Middle frontal gyrus (tissue), 1 donor: ENCODE measurements around the gene LCOR.
A peak's percentile ranks its signal among the peaks of the same experiment; 100 is the strongest.
"Not testable (repeated sequence)": the region's sequence is repeated elsewhere in the genome, so short reads cannot be mapped to it uniquely, and the experiment has no call there.

ENCODE experiments used
- DNase-seq: peaks from one replicate; pipeline ENCODE4 v3.0.0-alpha.2; 2015; ENCODE audit warnings: low spot score; ENCODE audit errors: extremely low spot score

The LCOR gene

GRCh38 chr10:96831867-96832720, at the start of gene LCOR:
LCOR (plus strand) TSS chr10:96832298; CDS start chr10:96949058, 116,760 bp downstream.
- DNase-seq = peak; percentile 63

GRCh38 chr10:96784253-96784652, 47.8 kb upstream of the LCOR start:
- no peak for DNase-seq

DNA sequence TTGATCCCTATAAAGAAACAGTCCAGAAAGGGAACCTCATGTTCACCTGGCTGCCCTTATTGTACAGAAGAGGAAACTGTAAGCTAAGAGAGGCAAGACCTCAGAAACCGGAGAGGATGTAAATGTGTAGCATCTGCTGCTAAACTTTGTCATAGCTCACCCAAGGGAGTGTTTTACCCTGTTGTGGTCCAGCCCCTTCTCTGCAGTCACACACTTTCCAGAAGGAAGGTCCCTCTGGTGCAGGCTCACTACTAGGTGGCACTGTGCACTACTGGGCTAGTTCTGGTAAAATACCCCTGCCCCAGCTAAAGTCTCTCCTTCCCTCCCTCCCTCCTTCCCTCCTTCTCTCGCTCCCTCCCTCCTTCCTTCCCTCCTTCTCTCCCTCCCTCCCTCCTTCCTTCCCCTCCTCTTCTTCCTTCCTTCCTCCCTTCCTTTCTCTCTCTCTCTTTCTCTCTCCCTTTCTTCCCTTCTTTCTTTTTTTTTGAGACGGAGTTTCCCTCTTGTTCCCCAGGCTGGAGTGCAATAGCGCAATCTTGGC, 42.5 kb upstream of the LCOR start:
- no peak for DNase-seq

DNA sequence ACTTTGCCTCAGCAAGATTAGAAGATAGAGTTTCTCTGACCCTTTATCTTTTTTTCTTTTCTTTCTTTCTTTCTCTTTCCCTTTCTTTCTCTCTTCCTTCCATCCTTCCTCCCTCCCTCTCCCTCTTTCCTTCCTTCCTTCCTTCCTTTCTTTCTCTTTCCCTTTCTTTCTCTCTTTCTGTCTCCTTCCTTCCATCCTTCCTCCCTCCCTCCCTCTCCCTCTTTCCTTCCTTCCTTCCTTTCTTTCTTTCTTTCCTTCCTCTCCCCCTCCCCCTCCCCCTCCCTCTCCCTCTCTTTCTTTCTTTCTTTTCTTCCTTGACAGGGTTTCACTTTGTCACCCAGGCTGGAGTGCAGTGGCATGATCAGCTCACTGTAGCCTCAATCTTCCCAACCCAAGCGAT, 40.2 kb upstream of the LCOR start:
- DNase-seq = no peak

GRCh38 chr10:96794836-96795733, 37.0 kb upstream of the LCOR start:
- no peak for DNase-seq

DNA sequence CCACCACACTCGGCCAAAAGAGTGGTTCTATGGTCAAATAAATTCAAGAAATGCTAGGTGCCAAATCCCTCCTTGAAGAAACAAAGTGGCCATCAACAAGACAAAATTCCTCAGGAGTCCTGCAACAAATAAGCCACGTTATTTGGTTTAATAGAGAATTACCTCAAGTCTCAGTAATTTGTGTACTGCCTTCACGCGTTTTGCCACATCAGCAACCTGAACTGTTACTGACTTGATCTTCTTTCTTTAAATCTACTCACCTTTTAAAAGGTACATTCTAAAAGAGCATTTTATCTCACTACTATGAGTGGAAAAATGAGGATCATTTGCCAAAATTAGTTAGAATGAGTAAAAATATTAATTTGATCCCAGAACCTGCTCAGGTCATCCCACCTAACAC, 34.6 kb upstream of the LCOR start:
- DNase-seq = no peak

DNA sequence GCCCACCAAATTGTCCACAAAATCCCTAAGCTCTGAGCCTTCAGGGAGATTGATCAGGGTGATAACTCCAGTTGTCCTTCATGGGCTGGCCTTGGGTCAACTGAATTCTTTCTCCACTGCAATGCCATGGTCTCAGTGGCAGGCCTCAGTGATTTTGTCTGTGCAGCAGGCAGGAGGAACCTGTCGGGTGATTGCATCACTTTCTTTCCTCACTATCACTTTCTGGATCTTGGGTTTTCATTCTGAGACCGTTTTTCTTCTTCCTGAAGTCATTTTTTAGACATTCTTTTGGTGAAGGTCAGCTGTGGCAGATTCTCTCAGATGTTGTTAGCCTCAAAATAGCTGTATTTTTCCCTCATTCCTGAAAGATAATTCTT, 28.8 kb upstream of the LCOR start:
- no peak for DNase-seq

DNA sequence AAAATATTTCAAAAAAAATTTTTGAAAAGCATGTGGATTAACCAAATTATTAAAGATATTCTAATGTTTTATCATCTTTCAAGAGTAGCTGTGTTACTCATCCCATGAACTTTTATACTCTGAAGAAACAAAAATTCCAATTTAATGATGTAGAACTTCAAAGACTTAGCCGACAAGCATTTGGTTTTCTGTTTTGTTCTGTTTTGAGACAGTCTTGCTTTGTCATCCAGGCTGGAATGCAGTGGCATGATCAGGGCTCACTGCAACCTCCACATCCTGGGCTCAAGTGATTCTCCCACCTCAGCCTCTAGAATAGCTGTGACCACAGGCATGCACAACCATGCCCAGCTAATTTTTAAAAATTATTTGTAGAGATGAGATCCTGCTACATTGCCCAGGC, 17.8 kb upstream of the LCOR start:
- no peak for DNase-seq

DNA sequence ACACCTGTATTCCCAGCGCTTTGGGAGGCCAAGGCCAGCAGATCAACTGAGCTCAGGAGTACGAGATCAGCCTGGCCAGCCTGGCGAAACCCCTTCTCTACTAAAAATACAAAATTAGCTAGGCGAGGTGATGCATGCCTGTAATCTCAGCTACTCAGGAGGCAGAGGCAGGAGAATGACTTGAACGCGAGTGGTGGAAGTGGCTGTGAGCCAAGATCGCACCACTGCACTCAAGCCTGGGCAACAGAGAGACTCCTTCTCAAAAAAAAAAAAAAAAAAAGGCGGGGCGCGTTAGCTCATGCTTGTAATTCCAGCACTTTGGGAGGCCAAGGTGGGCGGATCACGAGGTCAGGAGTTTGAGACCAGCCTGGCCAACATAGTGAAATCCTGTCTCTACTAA, 13.1 kb upstream of the LCOR start:
- DNase-seq = not testable (repeated sequence)

GRCh38 chr10:96820765-96821164, 11.3 kb upstream of the LCOR start:
- DNase-seq = no peak

GRCh38 chr10:96826438-96826837, 5.7 kb upstream of the LCOR start:
- DNase-seq = no peak

- DNase-seq = no peak
These were observed 3.5 kb upstream of the LCOR start for GRCh38 chr10:96828609-96829008.

GRCh38 chr10:96829029-96829773, 2.9 kb upstream of the LCOR start:
- no peak for DNase-seq

DNA sequence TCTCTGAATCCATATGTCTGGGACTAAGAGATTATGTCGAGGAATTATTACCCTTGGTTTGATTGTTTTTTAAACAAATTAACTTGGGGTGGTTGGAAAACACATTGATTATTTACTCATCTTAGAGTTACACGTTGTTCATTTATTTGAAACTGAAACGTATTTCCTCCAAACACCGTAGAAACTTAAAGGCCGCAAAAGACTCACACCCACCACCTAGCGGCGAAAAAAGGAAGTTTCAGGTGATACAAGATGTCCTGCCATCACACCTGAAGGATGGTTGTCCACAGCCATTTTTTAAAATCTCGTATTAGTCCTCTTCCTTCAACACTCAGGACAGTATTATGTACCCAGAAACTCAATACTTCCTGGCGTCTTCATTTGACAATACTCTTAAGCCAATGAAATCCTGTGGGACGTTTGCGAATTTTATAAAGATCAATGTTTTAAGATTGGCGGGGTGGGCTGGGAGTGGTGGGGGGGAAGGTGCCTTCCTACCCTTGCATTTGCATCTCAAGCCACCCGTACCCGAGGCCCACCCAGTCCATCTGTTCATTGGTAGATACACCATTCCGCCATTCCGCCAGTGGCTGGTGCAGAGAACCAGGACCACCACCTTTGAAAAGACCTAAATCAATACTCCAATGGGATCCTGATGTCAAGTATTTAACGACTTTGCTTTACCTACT, 1.4 kb upstream of the LCOR start:
- peak; percentile 33 for DNase-seq

DNA sequence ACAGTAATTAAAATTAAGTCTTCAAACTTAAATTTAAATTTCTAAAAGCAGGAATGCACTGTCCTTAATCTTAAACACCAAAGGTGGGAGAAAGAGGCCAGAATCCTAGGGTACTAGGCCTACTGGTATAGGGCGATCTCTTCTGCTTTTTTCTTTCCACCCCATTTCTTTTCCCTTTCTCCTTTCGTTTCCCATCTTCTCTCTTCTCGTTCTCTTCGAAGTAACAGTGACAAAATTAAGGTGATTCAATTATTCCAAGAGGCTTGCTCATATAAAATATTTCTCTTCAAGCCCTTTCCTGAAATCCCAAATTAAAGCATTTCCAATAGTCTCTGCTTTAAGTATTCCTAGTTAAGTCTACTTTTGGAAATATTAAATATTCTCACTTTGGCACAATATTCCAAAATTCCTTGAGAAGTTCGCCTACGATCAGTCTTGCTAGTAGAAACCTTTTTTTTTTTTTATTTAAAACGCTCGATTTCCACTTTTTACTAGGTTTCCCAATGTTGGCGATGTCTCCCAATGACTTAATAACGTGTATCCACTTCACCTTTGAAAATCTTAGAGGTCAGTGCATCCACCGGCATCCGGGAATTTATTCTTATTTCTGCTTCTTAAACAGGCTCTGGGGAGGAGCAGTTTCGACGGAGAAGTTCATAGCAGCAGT, 765 bp upstream of the LCOR start:
- no peak for DNase-seq

DNA sequence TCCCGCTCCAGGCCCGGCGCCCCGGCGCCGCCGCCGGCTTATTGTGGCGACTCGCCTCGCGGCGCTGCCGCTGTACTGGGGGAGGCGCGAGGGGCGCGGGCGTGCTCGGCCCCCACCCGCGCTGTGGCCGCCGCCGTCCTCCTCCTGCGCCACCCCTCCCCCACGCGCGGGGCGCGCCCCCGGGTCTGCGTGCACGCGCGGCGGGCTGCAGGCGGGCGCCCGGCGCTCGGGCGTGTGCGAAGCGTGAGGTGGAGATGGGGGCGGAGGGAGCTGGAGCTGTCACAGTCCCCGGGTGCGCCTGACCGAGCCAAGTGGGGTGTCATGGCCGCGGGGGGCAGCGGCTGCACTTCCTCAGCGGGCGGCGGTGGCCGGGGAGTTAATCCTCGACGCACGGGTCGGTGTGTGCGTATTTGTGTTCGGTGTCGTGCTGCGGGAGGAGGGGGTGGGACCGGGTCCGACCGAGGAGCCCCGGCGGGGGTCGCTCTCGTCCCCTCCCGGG, 672 bp downstream of the LCOR start:
- peak; percentile 58 for DNase-seq

GRCh38 chr10:96833220-96834001, 1.3 kb downstream of the LCOR start:
- DNase-seq = no peak

DNA sequence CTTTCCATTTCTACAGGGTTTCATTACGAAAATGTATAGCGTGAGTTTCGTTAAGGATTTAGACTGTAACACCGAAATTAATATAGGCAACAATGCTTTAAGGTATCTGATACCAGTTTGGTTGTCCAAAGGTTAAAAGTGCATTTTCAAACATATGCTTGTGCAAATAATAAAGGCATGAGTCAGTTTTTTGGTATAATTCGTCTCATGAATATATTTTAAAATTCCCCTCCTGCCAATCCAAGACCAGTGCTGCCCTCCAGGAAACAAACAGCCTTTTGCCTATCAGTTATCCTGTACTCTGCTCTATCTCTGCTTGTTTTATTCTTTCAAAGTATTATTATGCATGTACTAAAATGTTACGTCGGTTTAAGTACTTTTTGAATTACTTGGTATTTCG, 2.0 kb downstream of the LCOR start:
- no peak for DNase-seq

GRCh38 chr10:96835899-96836298, 3.8 kb downstream of the LCOR start:
- no peak for DNase-seq
